Measurements from ENCODE around the gene IGFBP6.

GRCh38 chr12:53056296-53056695 is 41.2 kb upstream of the IGFBP6 start:
- no peak for TF ChIP-seq CTCF (IDR thresholded peaks at IDR 0.05)
- no peak for TF ChIP-seq POLR2A (IDR thresholded peaks at IDR 0.05)
- no peak for TF ChIP-seq POLR2AphosphoS5 (IDR thresholded peaks at IDR 0.05)

All from prostate gland (tissue), 2 donors.